ENCODE measurements around the gene EGFR. TPM values are rescaled to one million over a fixed set of nuclear protein-coding genes. Genes with fewer than 3 reads are reported as not detected.

The EGFR gene
- total and polyA plus RNA-seq, 2 experiments from 2014 or later = 21.6 to 51.0 TPM

- TF ChIP-seq EZH2phosphoT487 (IDR thresholded peaks at IDR 0.05; ENCODE audit: low read depth, severe bottlenecking, unreplicated experiment) (no peak), CTCF (IDR thresholded peaks at IDR 0.05; ENCODE audit: poor library complexity) (no peak), EZH2 (IDR thresholded peaks at IDR 0.05; ENCODE audit: borderline replicate concordance) (no peak)
- H3K36me3 ChIP-seq (replicated peaks; ENCODE audit: insufficient read depth, low read depth) = no peaks in the 10 kb centered on the region
Measured at GRCh38 chr7:55149001-55149400, 130.2 kb downstream of the EGFR start.

GRCh38 chr7:55150166-55150565, 131.3 kb downstream of the EGFR start:
- Histone ChIP-seq H3K27ac (no peak overlapping the region), H3K36me3 (replicated peaks; ENCODE audit: insufficient read depth, low read depth) (no peaks in the 10 kb centered on the region), H3K4me3 (no peak overlapping the region), H3K9me2 (replicated peaks; ENCODE audit: insufficient read depth) (no peaks in the 10 kb centered on the region), H2AFZ (no peak overlapping the region), H3K9me3 (ENCODE audit: low read depth) (no peaks in the 10 kb centered on the region), H3K4me2 (no peak overlapping the region), H4K20me1 (ENCODE audit: insufficient read depth, poor library complexity, severe bottlenecking) (no peaks in the 10 kb centered on the region), H3K4me1 (ENCODE audit: insufficient read depth) (no peaks in the 10 kb centered on the region), H3K27me3 (no peaks in the 10 kb centered on the region), H3K79me2 (no peaks in the 10 kb centered on the region)
- DNase-seq (ENCODE audit: low spot score) = no peak
- WGBS (ENCODE audit: low lambda C conversion rate, missing lambda C conversion rate) = 97% methylated on average over 13 of the region's 13 CpGs
- TF ChIP-seq EZH2phosphoT487 (IDR thresholded peaks at IDR 0.05; ENCODE audit: low read depth, severe bottlenecking, unreplicated experiment) = no peak
- TF ChIP-seq CTCF (IDR thresholded peaks at IDR 0.05; ENCODE audit: poor library complexity) = no peak
- TF ChIP-seq EZH2 (IDR thresholded peaks at IDR 0.05; ENCODE audit: borderline replicate concordance) = no peak

More at GRCh38 chr7:55149001-55149400, 130.2 kb downstream of the EGFR start:
- Histone ChIP-seq H3K4me2 (no peak overlapping the region), H4K20me1 (ENCODE audit: insufficient read depth, poor library complexity, severe bottlenecking) (no peaks in the 10 kb centered on the region), H3K4me3 (no peak overlapping the region), H2AFZ (no peak overlapping the region), H3K9me2 (replicated peaks; ENCODE audit: insufficient read depth) (no peaks in the 10 kb centered on the region), H3K27me3 (no peaks in the 10 kb centered on the region), H3K79me2 (no peaks in the 10 kb centered on the region), H3K9me3 (ENCODE audit: low read depth) (no peaks in the 10 kb centered on the region), H3K4me1 (ENCODE audit: insufficient read depth) (no peaks in the 10 kb centered on the region), H3K27ac (no peak overlapping the region)
- WGBS (ENCODE audit: low lambda C conversion rate, missing lambda C conversion rate) = 100% methylated on average over 1 of the region's 1 CpG
- DNase-seq (ENCODE audit: low spot score) = no peak

GRCh38 chr7:55150709-55151451, 132.1 kb downstream of the EGFR start:
- Histone ChIP-seq H4K20me1 (ENCODE audit: insufficient read depth, poor library complexity, severe bottlenecking) (no peaks in the 10 kb centered on the region), H3K4me3 (no peak overlapping the region), H3K9me2 (replicated peaks; ENCODE audit: insufficient read depth) (no peaks in the 10 kb centered on the region), H3K4me1 (ENCODE audit: insufficient read depth) (no peaks in the 10 kb centered on the region), H3K27ac (no peak overlapping the region), H3K4me2 (no peak overlapping the region), H2AFZ (no peak overlapping the region), H3K9me3 (ENCODE audit: low read depth) (no peaks in the 10 kb centered on the region), H3K36me3 (replicated peaks; ENCODE audit: insufficient read depth, low read depth) (no peaks in the 10 kb centered on the region), H3K27me3 (no peaks in the 10 kb centered on the region), H3K79me2 (no peaks in the 10 kb centered on the region)
- no peak for TF ChIP-seq EZH2 (IDR thresholded peaks at IDR 0.05; ENCODE audit: borderline replicate concordance)
- TF ChIP-seq CTCF (IDR thresholded peaks at IDR 0.05; ENCODE audit: poor library complexity) = no peak
- 91% methylated on average over 8 of the region's 8 CpGs for WGBS (ENCODE audit: low lambda C conversion rate, missing lambda C conversion rate)
- no peak for DNase-seq (ENCODE audit: low spot score)

Data from hepatocyte (in vitro differentiated cells).